HG03460 (cell line): ENCODE data around the gene PPFIA3.

ENCODE experiments used
- ATAC-seq: cut with Tn5 transposase; IDR thresholded peaks from one replicate; pipeline ENCODE4 v1.9.1; 2021; ENCODE audit not compliant: unreplicated experiment

The PPFIA3 gene

GRCh38 chr19:49148784-49149651 lies 29.7 kb downstream of the PPFIA3 start:
- ATAC-seq = no peak

GRCh38 chr19:49149652-49150105 lies 30.3 kb downstream of the PPFIA3 start:
- ATAC-seq = no peak

GRCh38 chr19:49150106-49150943 lies 31.0 kb downstream of the PPFIA3 start:
- no peak for ATAC-seq

GRCh38 chr19:49150944-49151243 lies 31.6 kb downstream of the PPFIA3 start:
- no peak for ATAC-seq

- ATAC-seq = no peak
Observed at GRCh38 chr19:49151267-49152118, 32.1 kb downstream of the PPFIA3 start.

GRCh38 chr19:49152119-49152550 lies 32.8 kb downstream of the PPFIA3 start:
- no peak for ATAC-seq

- no peak for ATAC-seq
Observed at GRCh38 chr19:49153167-49153809, 33.9 kb downstream of the PPFIA3 start.

GRCh38 chr19:49154279-49154678 lies 34.9 kb downstream of the PPFIA3 start:
- no peak for ATAC-seq

GRCh38 chr19:49155005-49155819 lies 35.9 kb downstream of the PPFIA3 start, which contains the start of gene HRC:
Gene HRC, minus strand, starts transcription at chr19:49155396. Its CDS starts 159 bp downstream, at chr19:49155237.
- no peak for ATAC-seq

- ATAC-seq = no peak
Observed at GRCh38 chr19:49155820-49156346, 36.5 kb downstream of the PPFIA3 start.

- ATAC-seq = no peak
Observed at GRCh38 chr19:49157445-49158224, 38.3 kb downstream of the PPFIA3 start, which contains the start of gene TRPM4. Gene TRPM4, plus strand, starts transcription at chr19:49157792. Its CDS starts 75 bp downstream, at chr19:49157867.

- ATAC-seq = no peak
Observed at GRCh38 chr19:49160450-49161189, 41.3 kb downstream of the PPFIA3 start.

- no peak for ATAC-seq
Observed at GRCh38 chr19:49161987-49162386, 42.6 kb downstream of the PPFIA3 start.

- no peak for ATAC-seq
Observed at GRCh38 chr19:49165111-49165750, 45.9 kb downstream of the PPFIA3 start.

GRCh38 chr19:49165865-49166301 lies 46.5 kb downstream of the PPFIA3 start:
- no peak for ATAC-seq

- no peak for ATAC-seq
Observed at GRCh38 chr19:49167857-49168409, 48.6 kb downstream of the PPFIA3 start.

GRCh38 chr19:49168421-49168820 lies 49.1 kb downstream of the PPFIA3 start:
- no peak for ATAC-seq
